HG03521 (cell line): ENCODE data around the gene SYTL1.

ENCODE experiments used
- ATAC-seq: cut with Tn5 transposase; IDR thresholded peaks from one replicate; pipeline ENCODE4 v1.9.1; 2021; ENCODE audit warnings: mild to moderate bottlenecking, moderate library complexity; ENCODE audit not compliant: unreplicated experiment

SYTL1 gene

GRCh38 chr1:27346357-27346756 lies 4.5 kb downstream of the SYTL1 start:
- ATAC-seq: no peak

- ATAC-seq: no peak
Measured at GRCh38 chr1:27346991-27347624, 5.3 kb downstream of the SYTL1 start.

- no peak for ATAC-seq
Measured at GRCh38 chr1:27348861-27349783, 7.3 kb downstream of the SYTL1 start.

GRCh38 chr1:27349784-27350662 lies 8.2 kb downstream of the SYTL1 start:
- ATAC-seq: no peak

- ATAC-seq: no peak
Measured at GRCh38 chr1:27350663-27351540, 9.1 kb downstream of the SYTL1 start.

- ATAC-seq: no peak
Measured at GRCh38 chr1:27351541-27352107, 9.8 kb downstream of the SYTL1 start.

- no peak for ATAC-seq
Measured at GRCh38 chr1:27353166-27353565, 11.3 kb downstream of the SYTL1 start.

- ATAC-seq: no peak
Measured at GRCh38 chr1:27353629-27354028, 11.8 kb downstream of the SYTL1 start.

GRCh38 chr1:27355683-27356082 lies 13.9 kb downstream of the SYTL1 start:
- ATAC-seq: no peak

GRCh38 chr1:27356277-27356618 lies 14.4 kb downstream of the SYTL1 start:
- no peak for ATAC-seq

- no peak for ATAC-seq
Measured at GRCh38 chr1:27356619-27357280, 14.9 kb downstream of the SYTL1 start.

GRCh38 chr1:27357281-27358037 lies 15.6 kb downstream of the SYTL1 start:
- no peak for ATAC-seq

- ATAC-seq: no peak
Measured at GRCh38 chr1:27358038-27358927, 16.5 kb downstream of the SYTL1 start.

- no peak for ATAC-seq
Measured at GRCh38 chr1:27358928-27359313, 17.1 kb downstream of the SYTL1 start.

GRCh38 chr1:27359822-27360158 lies 18.0 kb downstream of the SYTL1 start:
- ATAC-seq: no peak

- ATAC-seq: no peak
Measured at GRCh38 chr1:27360159-27361043, 18.6 kb downstream of the SYTL1 start.

- ATAC-seq: no peak
Measured at GRCh38 chr1:27361044-27361402, 19.2 kb downstream of the SYTL1 start.
